GM18951 (cell line): ENCODE data around the gene PRIM2.
"Not testable (repeated sequence)": the region's sequence is repeated elsewhere in the genome, so short reads cannot be mapped to it uniquely, and the experiment has no call there.

ENCODE experiments used
- in situ Hi-C: fragments of 300-500 bp; cut with MboI; formaldehyde crosslinking; loops from one replicate; pipeline ENCODE4 v1.12.0; 2022; ENCODE audit warnings: low sequenced_read_pairs, mixed read lengths, inconsistent platforms; ENCODE audit not compliant: unreplicated experiment

PRIM2 gene

DNA sequence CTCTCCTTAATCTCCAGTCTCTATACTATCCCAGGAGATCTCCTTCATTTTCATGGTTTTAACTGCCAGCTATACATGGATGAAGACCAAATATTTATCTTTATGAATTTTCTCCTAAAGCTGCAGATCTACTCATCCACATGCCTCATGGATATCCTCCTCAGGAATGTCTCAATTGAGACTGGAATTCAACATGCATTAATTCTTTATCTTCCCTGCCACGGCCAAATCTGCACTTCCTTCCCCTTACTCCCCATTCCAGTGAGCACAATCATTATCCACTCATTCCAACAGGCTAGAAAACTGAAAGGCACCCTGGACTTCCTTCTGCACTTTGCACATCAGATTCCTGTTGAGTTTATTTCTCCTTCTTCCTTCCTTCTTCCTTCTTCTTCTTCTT, 379.0 kb downstream of the PRIM2 start:
- in situ Hi-C loops = not testable (repeated sequence)
